ENCODE results near the gene SPACA4. TPM values are rescaled to one million over a fixed set of nuclear protein-coding genes. Genes with fewer than 3 reads are reported as not detected.

SPACA4 gene
- total and polyA plus RNA-seq, 9 of the 15 experiments (the other 6 are each of a cell fraction or from before 2014, with no cell fraction given): not detected

GRCh38 chr19:48619692-48620585 lies 13.4 kb downstream of the SPACA4 start (continued):
- TF ChIP-seq, protein P1, sequence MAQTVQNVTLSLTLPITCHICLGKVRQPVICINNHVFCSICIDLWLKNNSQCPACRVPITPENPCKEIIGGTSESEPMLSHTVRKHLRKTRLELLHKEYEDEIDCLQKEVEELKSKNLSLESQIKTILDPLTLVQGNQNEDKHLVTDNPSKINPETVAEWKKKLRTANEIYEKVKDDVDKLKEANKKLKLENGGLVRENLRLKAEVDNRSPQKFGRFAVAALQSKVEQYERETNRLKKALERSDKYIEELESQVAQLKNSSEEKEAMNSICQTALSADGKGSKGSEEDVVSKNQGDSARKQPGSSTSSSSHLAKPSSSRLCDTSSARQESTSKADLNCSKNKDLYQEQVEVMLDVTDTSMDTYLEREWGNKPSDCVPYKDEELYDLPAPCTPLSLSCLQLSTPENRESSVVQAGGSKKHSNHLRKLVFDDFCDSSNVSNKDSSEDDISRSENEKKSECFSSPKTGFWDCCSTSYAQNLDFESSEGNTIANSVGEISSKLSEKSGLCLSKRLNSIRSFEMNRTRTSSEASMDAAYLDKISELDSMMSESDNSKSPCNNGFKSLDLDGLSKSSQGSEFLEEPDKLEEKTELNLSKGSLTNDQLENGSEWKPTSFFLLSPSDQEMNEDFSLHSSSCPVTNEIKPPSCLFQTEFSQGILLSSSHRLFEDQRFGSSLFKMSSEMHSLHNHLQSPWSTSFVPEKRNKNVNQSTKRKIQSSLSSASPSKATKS (CRISPR knock-in tag; IDR thresholded peaks at IDR 0.05): no peak
- TF ChIP-seq ZFPM2 (CRISPR knock-in tag; IDR thresholded peaks at IDR 0.05): no peak
- no peak for TF ChIP-seq NR2F6 (CRISPR knock-in tag; IDR thresholded peaks at IDR 0.05)
- 0 out of 2 replicates have a peak, but pooled peaks have one; percentile 13 for TF ChIP-seq DMBX1 (CRISPR knock-in tag; IDR thresholded peaks at IDR 0.05; ENCODE audit: borderline replicate concordance)
- TF ChIP-seq ATF4 (CRISPR knock-in tag; IDR thresholded peaks at IDR 0.05): no peak
- TF ChIP-seq, protein P2, sequence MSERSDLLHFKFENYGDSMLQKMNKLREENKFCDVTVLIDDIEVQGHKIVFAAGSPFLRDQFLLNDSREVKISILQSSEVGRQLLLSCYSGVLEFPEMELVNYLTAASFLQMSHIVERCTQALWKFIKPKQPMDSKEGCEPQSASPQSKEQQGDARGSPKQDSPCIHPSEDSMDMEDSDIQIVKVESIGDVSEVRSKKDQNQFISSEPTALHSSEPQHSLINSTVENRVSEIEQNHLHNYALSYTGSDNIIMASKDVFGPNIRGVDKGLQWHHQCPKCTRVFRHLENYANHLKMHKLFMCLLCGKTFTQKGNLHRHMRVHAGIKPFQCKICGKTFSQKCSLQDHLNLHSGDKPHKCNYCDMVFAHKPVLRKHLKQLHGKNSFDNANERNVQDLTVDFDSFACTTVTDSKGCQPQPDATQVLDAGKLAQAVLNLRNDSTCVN (CRISPR knock-in tag; IDR thresholded peaks at IDR 0.05): peak; percentile 58; the same call in 1 of the 2 replicates
- no peak for TF ChIP-seq RERE (CRISPR knock-in tag; IDR thresholded peaks at IDR 0.05; ENCODE audit: borderline replicate concordance)
- TF ChIP-seq ZNF589 (CRISPR knock-in tag; IDR thresholded peaks at IDR 0.05; ENCODE audit: low read depth): no peak
- no peak for TF ChIP-seq MEF2A (IDR thresholded peaks at IDR 0.05; ENCODE audit: control insufficient read depth, low read depth, low read length)
- TF ChIP-seq ZNF146 (CRISPR knock-in tag; IDR thresholded peaks at IDR 0.05; ENCODE audit: unreplicated experiment): no peak
- no peak for TF ChIP-seq LEF1 (IDR thresholded peaks at IDR 0.05)
- TF ChIP-seq EZH2 (IDR thresholded peaks at IDR 0.05; ENCODE audit: borderline replicate concordance, low read depth, low read length): no peak
